HUES6 (cell line): Measurements from ENCODE around the gene NRL.

Experiments
- H3K27ac ChIP-seq: 2 replicates; pipeline ENCODE4 v1.7.0; 2013; ENCODE audit warnings: low read depth, mild to moderate bottlenecking, low read length, inconsistent platforms
- H3K27me3 ChIP-seq: 2 replicates; pipeline ENCODE4 v1.6.1; 2013; ENCODE audit warnings: low read length; ENCODE audit not compliant: control insufficient read depth, insufficient read depth
- H3K36me3 ChIP-seq: 2 replicates; pipeline ENCODE4 v1.6.1; 2013; ENCODE audit warnings: low read length; ENCODE audit not compliant: control insufficient read depth, insufficient read depth
- H3K4me1 ChIP-seq: 2 replicates; pipeline ENCODE4 v1.6.1; 2013; ENCODE audit warnings: low read length; ENCODE audit not compliant: control insufficient read depth, insufficient read depth
- H3K4me3 ChIP-seq: 2 replicates; pipeline ENCODE4 v1.5.1; 2013; ENCODE audit warnings: low read depth, low read length
- H3K9ac ChIP-seq: one replicate; pipeline ENCODE4 v1.6.1; 2013; ENCODE audit warnings: mild to moderate bottlenecking, low read length
- H3K9me3 ChIP-seq: 2 replicates; pipeline ENCODE4 v1.6.1; 2013; ENCODE audit warnings: low read depth, low read length; ENCODE audit not compliant: control insufficient read depth, insufficient read depth

The NRL gene

GRCh38 chr14:24132061-24132685 lies 17.4 kb upstream of the NRL start:
- Histone ChIP-seq H3K4me3 (no peak overlapping the region), H3K27ac (no peak overlapping the region), H3K4me1 (peaks cover 10% of the 10 kb centered on the region), H3K9ac (no peak overlapping the region), H3K36me3 (peaks cover under 1% of the 10 kb centered on the region; the same call in 1 of the 2 replicates), H3K9me3 (no peaks in the 10 kb centered on the region), H3K27me3 (no peaks in the 10 kb centered on the region; the same call in 1 of the 2 replicates)

GRCh38 chr14:24131549-24131966 lies 16.8 kb upstream of the NRL start:
- Histone ChIP-seq H3K4me1 (peaks cover 7% of the 10 kb centered on the region), H3K9ac (no peak overlapping the region), H3K36me3 (no peaks in the 10 kb centered on the region), H3K27ac (no peak overlapping the region), H3K4me3 (no peak overlapping the region), H3K27me3 (no peaks in the 10 kb centered on the region), H3K9me3 (no peaks in the 10 kb centered on the region)

GRCh38 chr14:24130717-24131548 lies 16.2 kb upstream of the NRL start:
- Histone ChIP-seq H3K9ac (no peak overlapping the region), H3K9me3 (no peaks in the 10 kb centered on the region), H3K36me3 (no peaks in the 10 kb centered on the region), H3K27ac (no peak overlapping the region), H3K4me3 (no peak overlapping the region), H3K4me1 (peaks cover 5% of the 10 kb centered on the region; the same call in 1 of the 2 replicates), H3K27me3 (no peaks in the 10 kb centered on the region)

- Histone ChIP-seq H3K27ac (no peak within 1 kb of the TSS), H3K27me3 (no peaks in the 10 kb centered on the region), H3K9me3 (no peaks in the 10 kb centered on the region), H3K9ac (no peak within 1 kb of the TSS), H3K4me3 (no peak within 1 kb of the TSS), H3K36me3 (no peaks in the 10 kb centered on the region), H3K4me1 (peaks cover 3% of the 10 kb centered on the region; the same call in 1 of the 2 replicates)
These were observed 15.6 kb upstream of the NRL start, which contains the start of gene FITM1 for GRCh38 chr14:24130380-24130716. FITM1 (plus strand) TSS chr14:24130659; CDS start chr14:24131564, 905 bp downstream.

GRCh38 chr14:24129410-24129998 lies 14.8 kb upstream of the NRL start:
- H3K4me1 ChIP-seq: no peaks in the 10 kb centered on the region
- no peaks in the 10 kb centered on the region for H3K27me3 ChIP-seq
- H3K27ac ChIP-seq: no peak overlapping the region
- H3K4me3 ChIP-seq: no peak overlapping the region
- no peak overlapping the region for H3K9ac ChIP-seq
- no peaks in the 10 kb centered on the region for H3K9me3 ChIP-seq
- H3K36me3 ChIP-seq: no peaks in the 10 kb centered on the region

GRCh38 chr14:24127673-24128072 lies 12.9 kb upstream of the NRL start:
- Histone ChIP-seq H3K4me1 (no peaks in the 10 kb centered on the region), H3K27ac (no peak overlapping the region), H3K36me3 (peaks cover 13% of the 10 kb centered on the region), H3K4me3 (no peak overlapping the region), H3K9ac (no peak overlapping the region), H3K27me3 (no peaks in the 10 kb centered on the region), H3K9me3 (no peaks in the 10 kb centered on the region)

- no peak overlapping the region for H3K9ac ChIP-seq
- H3K4me3 ChIP-seq: no peak overlapping the region
- H3K36me3 ChIP-seq: peaks cover 17% of the 10 kb centered on the region
- no peaks in the 10 kb centered on the region for H3K4me1 ChIP-seq
- H3K27me3 ChIP-seq: no peaks in the 10 kb centered on the region
- no peaks in the 10 kb centered on the region for H3K9me3 ChIP-seq
- H3K27ac ChIP-seq: no peak overlapping the region
These were observed 12.2 kb upstream of the NRL start for GRCh38 chr14:24126939-24127338.

- no peak overlapping the region for H3K9ac ChIP-seq
These were observed 9.0 kb upstream of the NRL start for GRCh38 chr14:24123424-24124417.

GRCh38 chr14:24122898-24123297 lies 8.1 kb upstream of the NRL start:
- no peak overlapping the region for H3K9ac ChIP-seq
- H3K27me3 ChIP-seq: no peaks in the 10 kb centered on the region
- peaks cover 52% of the 10 kb centered on the region for H3K36me3 ChIP-seq
- H3K9me3 ChIP-seq: no peaks in the 10 kb centered on the region
- no peaks in the 10 kb centered on the region for H3K4me1 ChIP-seq
- no peak overlapping the region for H3K27ac ChIP-seq
- no peak overlapping the region for H3K4me3 ChIP-seq

More at GRCh38 chr14:24123424-24124417, 9.0 kb upstream of the NRL start:
- Histone ChIP-seq H3K4me1 (no peaks in the 10 kb centered on the region), H3K27ac (no peak overlapping the region), H3K27me3 (no peaks in the 10 kb centered on the region), H3K9me3 (no peaks in the 10 kb centered on the region), H3K36me3 (peaks cover 44% of the 10 kb centered on the region), H3K4me3 (no peak overlapping the region)

- no peak overlapping the region for H3K4me3 ChIP-seq
- H3K36me3 ChIP-seq: peaks cover 57% of the 10 kb centered on the region
- no peaks in the 10 kb centered on the region for H3K4me1 ChIP-seq
- H3K27me3 ChIP-seq: no peaks in the 10 kb centered on the region
- H3K27ac ChIP-seq: no peak overlapping the region
- H3K9me3 ChIP-seq: no peaks in the 10 kb centered on the region
- no peak overlapping the region for H3K9ac ChIP-seq
These were observed 7.7 kb upstream of the NRL start for GRCh38 chr14:24122416-24122815.
